WTC11 (cell line): ENCODE results near the gene TSKU.

Experiments
- AR ChIP-seq: fragments of 250-450 bp; sonication (Bioruptor Pico); IDR thresholded peaks from 2 replicates; pipeline ENCODE4 v1.9.0; 2021; ENCODE audit warnings: mild to moderate bottlenecking
- CDX4 ChIP-seq: fragments of 250-450 bp; sonication (Bioruptor Pico); IDR thresholded peaks from 2 replicates; pipeline ENCODE4 v1.9.0; 2021; ENCODE audit warnings: moderate library complexity, mild to moderate bottlenecking, inconsistent platforms, borderline replicate concordance
- CREM ChIP-seq: sonication (generic); formaldehyde crosslinking; IDR thresholded peaks from 2 replicates; pipeline ENCODE4 v1.8.1; 2022; ENCODE audit warnings: mild to moderate bottlenecking, missing genetic modification reagents, moderate library complexity
- ELF4 ChIP-seq: sonication (generic); formaldehyde crosslinking; IDR thresholded peaks from 2 replicates; pipeline ENCODE4 v1.8.1; 2022; ENCODE audit warnings: low read depth, mild to moderate bottlenecking, moderate library complexity, missing genetic modification reagents
- JUN ChIP-seq: sonication (generic); formaldehyde crosslinking; IDR thresholded peaks from 2 replicates; pipeline ENCODE4 v1.8.0; 2023; ENCODE audit warnings: mild to moderate bottlenecking, missing genetic modification reagents
- RELA ChIP-seq: sonication (generic); formaldehyde crosslinking; IDR thresholded peaks from 2 replicates; pipeline ENCODE4 v1.8.1; 2022; ENCODE audit warnings: missing genetic modification reagents, mild to moderate bottlenecking, borderline replicate concordance
- TCF7 ChIP-seq: sonication (generic); formaldehyde crosslinking; IDR thresholded peaks from 2 replicates; pipeline ENCODE4 v1.8.0; 2022; ENCODE audit warnings: mild to moderate bottlenecking, low read depth, missing genetic modification reagents, moderate library complexity
- TEAD4 ChIP-seq: sonication (generic); formaldehyde crosslinking; IDR thresholded peaks from 2 replicates; pipeline ENCODE4 v1.8.0; 2022; ENCODE audit warnings: mild to moderate bottlenecking, missing genetic modification reagents
- ZNF317 ChIP-seq: sonication (generic); formaldehyde crosslinking; IDR thresholded peaks from 2 replicates; pipeline ENCODE4 v1.8.1; 2023; ENCODE audit warnings: low read depth, mild to moderate bottlenecking, moderate library complexity, missing genetic modification reagents, borderline replicate concordance
- TF ChIP-seq, protein P1 (sequence below): fragments of 200-600 bp; IDR thresholded peaks from 2 replicates; pipeline ENCODE4 v1.8.0; 2022; ENCODE audit warnings: antibody characterized with exemption
- TF ChIP-seq, protein P2 (sequence below): sonication (generic); formaldehyde crosslinking; IDR thresholded peaks from 2 replicates; pipeline ENCODE4 v1.8.1; 2023; ENCODE audit warnings: mild to moderate bottlenecking, missing genetic modification reagents, borderline replicate concordance
- TF ChIP-seq, protein P3 (sequence below): sonication (generic); formaldehyde crosslinking; IDR thresholded peaks from 2 replicates; pipeline ENCODE4 v1.8.0; 2022; ENCODE audit warnings: mild to moderate bottlenecking, missing genetic modification reagents

GRCh38 chr11:76742902-76743301 is 40.3 kb upstream of the TSKU start:
- TF ChIP-seq AR (CRISPR knock-in tag) (no peak), RELA (CRISPR knock-in tag) (no peak), ELF4 (no peak), TEAD4 (CRISPR knock-in tag) (no peak), CREM (CRISPR knock-in tag) (no peak), ZNF317 (CRISPR knock-in tag) (no peak), JUN (CRISPR knock-in tag) (no peak), CDX4 (CRISPR knock-in tag) (no peak), TCF7 (no peak)
- TF ChIP-seq, protein P1, sequence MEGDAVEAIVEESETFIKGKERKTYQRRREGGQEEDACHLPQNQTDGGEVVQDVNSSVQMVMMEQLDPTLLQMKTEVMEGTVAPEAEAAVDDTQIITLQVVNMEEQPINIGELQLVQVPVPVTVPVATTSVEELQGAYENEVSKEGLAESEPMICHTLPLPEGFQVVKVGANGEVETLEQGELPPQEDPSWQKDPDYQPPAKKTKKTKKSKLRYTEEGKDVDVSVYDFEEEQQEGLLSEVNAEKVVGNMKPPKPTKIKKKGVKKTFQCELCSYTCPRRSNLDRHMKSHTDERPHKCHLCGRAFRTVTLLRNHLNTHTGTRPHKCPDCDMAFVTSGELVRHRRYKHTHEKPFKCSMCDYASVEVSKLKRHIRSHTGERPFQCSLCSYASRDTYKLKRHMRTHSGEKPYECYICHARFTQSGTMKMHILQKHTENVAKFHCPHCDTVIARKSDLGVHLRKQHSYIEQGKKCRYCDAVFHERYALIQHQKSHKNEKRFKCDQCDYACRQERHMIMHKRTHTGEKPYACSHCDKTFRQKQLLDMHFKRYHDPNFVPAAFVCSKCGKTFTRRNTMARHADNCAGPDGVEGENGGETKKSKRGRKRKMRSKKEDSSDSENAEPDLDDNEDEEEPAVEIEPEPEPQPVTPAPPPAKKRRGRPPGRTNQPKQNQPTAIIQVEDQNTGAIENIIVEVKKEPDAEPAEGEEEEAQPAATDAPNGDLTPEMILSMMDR: no peak
- TF ChIP-seq, protein P2, sequence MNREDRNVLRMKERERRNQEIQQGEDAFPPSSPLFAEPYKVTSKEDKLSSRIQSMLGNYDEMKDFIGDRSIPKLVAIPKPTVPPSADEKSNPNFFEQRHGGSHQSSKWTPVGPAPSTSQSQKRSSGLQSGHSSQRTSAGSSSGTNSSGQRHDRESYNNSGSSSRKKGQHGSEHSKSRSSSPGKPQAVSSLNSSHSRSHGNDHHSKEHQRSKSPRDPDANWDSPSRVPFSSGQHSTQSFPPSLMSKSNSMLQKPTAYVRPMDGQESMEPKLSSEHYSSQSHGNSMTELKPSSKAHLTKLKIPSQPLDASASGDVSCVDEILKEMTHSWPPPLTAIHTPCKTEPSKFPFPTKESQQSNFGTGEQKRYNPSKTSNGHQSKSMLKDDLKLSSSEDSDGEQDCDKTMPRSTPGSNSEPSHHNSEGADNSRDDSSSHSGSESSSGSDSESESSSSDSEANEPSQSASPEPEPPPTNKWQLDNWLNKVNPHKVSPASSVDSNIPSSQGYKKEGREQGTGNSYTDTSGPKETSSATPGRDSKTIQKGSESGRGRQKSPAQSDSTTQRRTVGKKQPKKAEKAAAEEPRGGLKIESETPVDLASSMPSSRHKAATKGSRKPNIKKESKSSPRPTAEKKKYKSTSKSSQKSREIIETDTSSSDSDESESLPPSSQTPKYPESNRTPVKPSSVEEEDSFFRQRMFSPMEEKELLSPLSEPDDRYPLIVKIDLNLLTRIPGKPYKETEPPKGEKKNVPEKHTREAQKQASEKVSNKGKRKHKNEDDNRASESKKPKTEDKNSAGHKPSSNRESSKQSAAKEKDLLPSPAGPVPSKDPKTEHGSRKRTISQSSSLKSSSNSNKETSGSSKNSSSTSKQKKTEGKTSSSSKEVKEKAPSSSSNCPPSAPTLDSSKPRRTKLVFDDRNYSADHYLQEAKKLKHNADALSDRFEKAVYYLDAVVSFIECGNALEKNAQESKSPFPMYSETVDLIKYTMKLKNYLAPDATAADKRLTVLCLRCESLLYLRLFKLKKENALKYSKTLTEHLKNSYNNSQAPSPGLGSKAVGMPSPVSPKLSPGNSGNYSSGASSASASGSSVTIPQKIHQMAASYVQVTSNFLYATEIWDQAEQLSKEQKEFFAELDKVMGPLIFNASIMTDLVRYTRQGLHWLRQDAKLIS: no peak
- TF ChIP-seq, protein P3, sequence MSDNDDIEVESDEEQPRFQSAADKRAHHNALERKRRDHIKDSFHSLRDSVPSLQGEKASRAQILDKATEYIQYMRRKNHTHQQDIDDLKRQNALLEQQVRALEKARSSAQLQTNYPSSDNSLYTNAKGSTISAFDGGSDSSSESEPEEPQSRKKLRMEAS (CRISPR knock-in tag): no peak
